ENCODE results near the gene SH3BGRL3. TPM values are rescaled to one million over a fixed set of nuclear protein-coding genes. Genes with fewer than 3 reads are reported as not detected.

Gene SH3BGRL3
- total and polyA plus RNA-seq, 2 of the 13 experiments (the other 11 are each of a cell fraction or from before 2014, with no cell fraction given), result 11.4 to 12.2 TPM

DNA sequence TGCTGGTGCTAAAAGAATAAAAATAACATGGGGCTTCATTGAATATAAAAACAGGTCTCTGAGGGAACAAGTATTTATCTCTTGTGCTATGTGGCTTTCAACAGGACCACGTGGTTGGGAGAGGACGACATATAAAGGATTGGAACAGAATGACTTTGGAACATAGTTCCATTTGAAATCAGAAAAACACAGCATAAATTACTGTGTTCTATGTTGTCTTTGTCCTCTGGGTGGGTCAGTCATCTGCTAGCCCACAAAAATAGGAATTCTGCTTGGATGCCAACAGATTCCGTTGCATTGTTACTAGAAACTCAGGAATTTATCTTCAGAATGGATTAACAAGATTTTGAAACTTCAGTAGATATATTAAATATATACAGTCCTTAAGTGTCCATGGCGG, 40.0 kb upstream of the SH3BGRL3 start:
- Histone ChIP-seq H3K4me1 (ENCODE audit: insufficient read depth, low read length) (peaks cover 46% of the 10 kb centered on the region), H3K4me3 (replicated peaks in 1 of 3; ENCODE audit: insufficient read depth in 1 of 3, low read depth in 2 of 3, low read length in 3 of 3) (no peak overlapping the region), H2AFZ (ENCODE audit: low read length) (no peak overlapping the region), H3K36me3 (replicated peaks in 1 of 2; ENCODE audit: control insufficient read depth in 1 of 2, insufficient read depth in 2 of 2, low read length in 2 of 2) (peaks cover 5 to 21% of the 10 kb centered on the region in 2 experiments; a peak in 4 of 5 replicates), H3K4me2 (ENCODE audit: low read depth, low read length) (no peak overlapping the region), H3K79me2 (ENCODE audit: insufficient read depth, low read length) (peaks cover 61% of the 10 kb centered on the region), H3K9ac (ENCODE audit: insufficient read depth, low read depth, low read length) (no peak overlapping the region), H4K20me1 (ENCODE audit: insufficient read depth, low read length) (no peaks in the 10 kb centered on the region), H3K9me3 (ENCODE audit: low read length) (no peaks in the 10 kb centered on the region), H3K27ac (ENCODE audit: extremely low read length, insufficient read depth, low read length) (no peak overlapping the region), H3K27me3 (ENCODE audit: control insufficient read depth in 1 of 2, insufficient read depth in 2 of 2, low read length in 2 of 2) (no peaks in the 10 kb centered on the region; a peak in 1 of 5 replicates)
- intact Hi-C loops (cut with micrococcal nuclease; ENCODE audit: unreplicated experiment) (no loop called here), in situ Hi-C loops (cut with HindIII; ENCODE audit: extremely low pct_ligation_motif_present, low pct_unique_long_range_greater_than_20kb) (no loop called here)
- POLR2A ChIA-PET, result no interaction called here
- WGBS (ENCODE audit: low lambda C conversion rate), result 96% methylated on average over 4 of the region's 4 CpGs
- FAIRE-seq, result no peak
- DNase-seq (ENCODE audit: low spot score), result no peak
- CTCF ChIA-PET (ENCODE audit: low intra/inter-chr PET ratio, low total read pairs), result no interaction called here
- no peak for TF ChIP-seq NFATC3 (CRISPR knock-in tag; IDR thresholded peaks at IDR 0.05)
- no peak for TF ChIP-seq RFX1 (IDR thresholded peaks at IDR 0.05)
- ATAC-seq, result no peak
- BruUV-seq (replicated peaks), result no TSS peak

DNA sequence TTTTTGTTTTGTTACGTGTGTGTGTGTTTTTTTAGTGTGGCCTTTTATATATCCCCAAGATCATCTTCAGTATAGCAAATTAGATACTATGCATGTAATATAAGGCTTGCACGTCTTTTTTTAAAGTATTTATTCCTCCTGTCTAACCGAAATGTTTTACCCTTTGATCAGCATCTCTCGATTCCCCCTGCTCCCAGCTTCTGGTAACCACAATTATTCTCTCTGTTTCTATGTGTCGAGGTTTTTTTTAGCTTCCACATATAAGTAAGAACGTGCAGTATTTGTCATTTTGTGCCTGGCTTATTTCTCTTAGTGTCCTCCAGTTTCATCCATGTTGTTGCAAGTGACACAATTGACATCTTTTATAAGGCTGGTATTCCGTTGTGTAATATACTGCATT, 27.2 kb upstream of the SH3BGRL3 start:
- ChIA-PET POLR2A (no interaction called here), CTCF (ENCODE audit: low intra/inter-chr PET ratio, low total read pairs) (no interaction called here)
- Histone ChIP-seq H3K9ac (ENCODE audit: insufficient read depth, low read depth, low read length) (no peak overlapping the region), H3K4me2 (ENCODE audit: low read depth, low read length) (no peak overlapping the region), H3K4me3 (replicated peaks in 1 of 3; ENCODE audit: insufficient read depth in 1 of 3, low read depth in 2 of 3, low read length in 3 of 3) (no peak overlapping the region), H2AFZ (ENCODE audit: low read length) (no peak overlapping the region), H3K4me1 (ENCODE audit: insufficient read depth, low read length) (no peaks in the 10 kb centered on the region), H3K9me3 (ENCODE audit: low read length) (no peaks in the 10 kb centered on the region), H3K79me2 (ENCODE audit: insufficient read depth, low read length) (peaks cover 3% of the 10 kb centered on the region), H3K27ac (ENCODE audit: extremely low read length, insufficient read depth, low read length) (no peak overlapping the region), H3K36me3 (replicated peaks in 1 of 2; ENCODE audit: control insufficient read depth in 1 of 2, insufficient read depth in 2 of 2, low read length in 2 of 2) (peaks cover 11 to 59% of the 10 kb centered on the region in 2 experiments), H3K27me3 (ENCODE audit: control insufficient read depth in 1 of 2, insufficient read depth in 2 of 2, low read length in 2 of 2) (no peaks in the 10 kb centered on the region), H4K20me1 (ENCODE audit: insufficient read depth, low read length) (no peaks in the 10 kb centered on the region)
- ATAC-seq, result no peak
- no peak for FAIRE-seq
- in situ Hi-C loops (cut with HindIII; ENCODE audit: extremely low pct_ligation_motif_present, low pct_unique_long_range_greater_than_20kb), result no loop called here
- WGBS (ENCODE audit: low lambda C conversion rate), result 89% methylated on average over 7 of the region's 7 CpGs
- no TSS peak for BruUV-seq (replicated peaks)
- intact Hi-C loops (cut with micrococcal nuclease; ENCODE audit: unreplicated experiment), result no loop called here
- DNase-seq (ENCODE audit: low spot score), result no peak
- TF ChIP-seq PLSCR1 (CRISPR knock-in tag; IDR thresholded peaks at IDR 0.05; ENCODE audit: borderline replicate concordance), result no peak
- TF ChIP-seq NR2F6 (IDR thresholded peaks at IDR 0.05), result no peak
- TF ChIP-seq NR2F6 (CRISPR knock-in tag; IDR thresholded peaks at IDR 0.05), result no peak
- TF ChIP-seq NR3C1 (CRISPR knock-in tag; IDR thresholded peaks at IDR 0.05), result no peak
- TF ChIP-seq, protein P1, sequence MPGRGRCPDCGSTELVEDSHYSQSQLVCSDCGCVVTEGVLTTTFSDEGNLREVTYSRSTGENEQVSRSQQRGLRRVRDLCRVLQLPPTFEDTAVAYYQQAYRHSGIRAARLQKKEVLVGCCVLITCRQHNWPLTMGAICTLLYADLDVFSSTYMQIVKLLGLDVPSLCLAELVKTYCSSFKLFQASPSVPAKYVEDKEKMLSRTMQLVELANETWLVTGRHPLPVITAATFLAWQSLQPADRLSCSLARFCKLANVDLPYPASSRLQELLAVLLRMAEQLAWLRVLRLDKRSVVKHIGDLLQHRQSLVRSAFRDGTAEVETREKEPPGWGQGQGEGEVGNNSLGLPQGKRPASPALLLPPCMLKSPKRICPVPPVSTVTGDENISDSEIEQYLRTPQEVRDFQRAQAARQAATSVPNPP (CRISPR knock-in tag; IDR thresholded peaks at IDR 0.05), result no peak
- TF ChIP-seq, protein P2, sequence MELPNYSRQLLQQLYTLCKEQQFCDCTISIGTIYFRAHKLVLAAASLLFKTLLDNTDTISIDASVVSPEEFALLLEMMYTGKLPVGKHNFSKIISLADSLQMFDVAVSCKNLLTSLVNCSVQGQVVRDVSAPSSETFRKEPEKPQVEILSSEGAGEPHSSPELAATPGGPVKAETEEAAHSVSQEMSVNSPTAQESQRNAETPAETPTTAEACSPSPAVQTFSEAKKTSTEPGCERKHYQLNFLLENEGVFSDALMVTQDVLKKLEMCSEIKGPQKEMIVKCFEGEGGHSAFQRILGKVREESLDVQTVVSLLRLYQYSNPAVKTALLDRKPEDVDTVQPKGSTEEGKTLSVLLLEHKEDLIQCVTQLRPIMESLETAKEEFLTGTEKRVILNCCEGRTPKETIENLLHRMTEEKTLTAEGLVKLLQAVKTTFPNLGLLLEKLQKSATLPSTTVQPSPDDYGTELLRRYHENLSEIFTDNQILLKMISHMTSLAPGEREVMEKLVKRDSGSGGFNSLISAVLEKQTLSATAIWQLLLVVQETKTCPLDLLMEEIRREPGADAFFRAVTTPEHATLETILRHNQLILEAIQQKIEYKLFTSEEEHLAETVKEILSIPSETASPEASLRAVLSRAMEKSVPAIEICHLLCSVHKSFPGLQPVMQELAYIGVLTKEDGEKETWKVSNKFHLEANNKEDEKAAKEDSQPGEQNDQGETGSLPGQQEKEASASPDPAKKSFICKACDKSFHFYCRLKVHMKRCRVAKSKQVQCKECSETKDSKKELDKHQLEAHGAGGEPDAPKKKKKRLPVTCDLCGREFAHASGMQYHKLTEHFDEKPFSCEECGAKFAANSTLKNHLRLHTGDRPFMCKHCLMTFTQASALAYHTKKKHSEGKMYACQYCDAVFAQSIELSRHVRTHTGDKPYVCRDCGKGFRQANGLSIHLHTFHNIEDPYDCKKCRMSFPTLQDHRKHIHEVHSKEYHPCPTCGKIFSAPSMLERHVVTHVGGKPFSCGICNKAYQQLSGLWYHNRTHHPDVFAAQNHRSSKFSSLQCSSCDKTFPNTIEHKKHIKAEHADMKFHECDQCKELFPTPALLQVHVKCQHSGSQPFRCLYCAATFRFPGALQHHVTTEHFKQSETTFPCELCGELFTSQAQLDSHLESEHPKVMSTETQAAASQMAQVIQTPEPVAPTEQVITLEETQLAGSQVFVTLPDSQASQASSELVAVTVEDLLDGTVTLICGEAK (IDR thresholded peaks at IDR 0.05), result no peak
- TF ChIP-seq, protein P2 (CRISPR knock-in tag; IDR thresholded peaks at IDR 0.05), result no peak
